Epidermal melanocyte (primary cell): ENCODE measurements around the gene TNFRSF8.

Experiments used
- DNase-seq: peaks from one replicate; pipeline ENCODE4 v3.0.0; 2011; ENCODE audit warnings: low spot score; ENCODE audit not compliant: insufficient read length

The TNFRSF8 gene

DNA sequence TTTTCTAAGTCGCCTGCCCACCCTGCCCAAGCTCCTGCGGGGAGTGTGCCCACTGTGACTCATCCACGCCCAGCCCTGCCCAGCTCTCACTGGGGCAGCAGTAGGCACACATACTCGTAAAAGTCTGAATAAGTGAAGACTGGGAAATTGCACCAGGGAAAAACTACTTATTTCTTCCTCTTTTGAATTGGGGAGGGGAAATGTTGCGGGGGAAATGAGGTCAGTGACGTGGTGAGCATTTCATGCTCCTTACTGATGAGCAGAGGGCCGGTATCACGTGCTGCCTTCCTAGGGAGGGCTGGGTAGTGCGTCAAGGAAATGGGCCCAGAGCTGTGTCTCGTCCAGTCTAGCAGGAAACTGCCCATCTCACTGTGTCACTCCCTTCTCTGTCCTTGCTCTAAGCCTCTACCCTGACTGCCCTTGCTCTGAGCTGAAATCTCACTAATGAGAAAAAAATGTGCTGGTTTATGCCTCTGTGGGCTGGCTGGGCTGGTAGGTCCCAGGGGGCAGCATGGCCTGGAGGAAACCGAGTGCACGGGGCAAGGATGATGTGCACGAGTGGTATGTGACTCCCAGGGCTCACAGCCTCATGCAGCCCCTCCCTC lies 90.2 kb downstream of the TNFRSF8 start:
- DNase-seq, result peak; percentile 63

DNA sequence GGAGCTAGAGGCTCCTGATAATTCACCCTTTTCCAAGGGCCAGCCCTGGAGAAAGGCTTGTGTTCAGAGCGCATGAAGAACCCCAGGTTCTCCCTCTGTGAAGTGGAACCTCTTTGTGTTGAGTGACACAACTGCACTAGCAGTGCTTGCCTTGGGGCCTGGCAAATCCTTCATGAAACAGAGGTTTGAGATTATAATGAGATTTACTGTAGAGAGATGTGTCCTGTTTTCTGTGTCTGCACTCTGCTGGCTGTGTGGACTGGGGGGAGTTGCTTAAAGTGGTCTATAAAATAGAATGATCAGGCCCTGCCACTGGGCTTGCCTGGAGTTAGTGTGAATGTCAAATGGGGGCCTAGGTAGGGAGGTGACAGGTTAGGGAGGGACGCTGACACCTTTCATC lies 92.2 kb downstream of the TNFRSF8 start:
- no peak for DNase-seq

DNA sequence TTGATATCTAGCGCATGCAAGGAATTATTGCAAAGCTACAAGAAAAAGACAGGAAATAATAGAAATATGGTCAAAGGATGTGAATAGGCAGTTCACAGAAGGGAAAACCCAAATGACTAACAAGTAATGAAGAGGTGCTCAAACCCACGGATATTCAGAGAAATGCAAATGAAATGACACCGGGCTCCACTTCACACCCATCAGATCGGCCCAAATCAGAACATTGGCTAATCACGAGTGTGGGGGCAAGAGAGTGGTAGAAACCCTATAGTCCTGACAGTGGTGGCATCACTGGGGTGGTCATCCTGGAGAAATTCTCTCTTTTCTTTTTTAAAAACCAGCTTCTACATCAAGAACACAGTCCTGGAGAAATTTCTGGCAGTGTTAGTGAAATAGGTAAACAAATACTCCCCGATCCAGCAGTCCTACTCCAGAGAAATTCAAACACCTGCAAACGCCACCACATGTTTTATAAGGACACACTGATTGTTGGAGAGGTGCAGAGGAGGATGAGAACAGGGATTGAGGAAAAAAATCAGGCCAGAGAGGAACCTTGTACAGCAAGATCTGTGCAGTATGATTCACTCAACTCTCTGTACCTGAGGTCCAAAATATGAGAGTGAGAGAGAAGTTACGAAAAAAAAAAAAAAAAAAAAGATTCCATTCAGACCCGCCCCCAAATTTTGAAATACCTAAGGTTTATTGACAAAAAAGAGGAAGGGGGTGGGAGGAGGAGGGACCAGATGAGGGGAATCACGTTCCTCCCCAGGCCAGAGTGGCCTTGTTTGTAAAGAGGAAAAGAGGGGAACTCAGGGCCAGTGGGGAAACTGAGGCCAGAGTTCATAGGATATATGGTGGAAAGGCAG lies 94.5 kb downstream of the TNFRSF8 start:
- no peak for DNase-seq

- DNase-seq, result no peak
These were observed 95.4 kb downstream of the TNFRSF8 start for GRCh38 chr1:12158357-12159092.

GRCh38 chr1:12159816-12160215 lies 96.7 kb downstream of the TNFRSF8 start:
- DNase-seq, result no peak

GRCh38 chr1:12161324-12161661 lies 98.2 kb downstream of the TNFRSF8 start:
- DNase-seq, result no peak

- DNase-seq, result peak; percentile 48
These were observed 98.8 kb downstream of the TNFRSF8 start for GRCh38 chr1:12161662-12162458.

DNA sequence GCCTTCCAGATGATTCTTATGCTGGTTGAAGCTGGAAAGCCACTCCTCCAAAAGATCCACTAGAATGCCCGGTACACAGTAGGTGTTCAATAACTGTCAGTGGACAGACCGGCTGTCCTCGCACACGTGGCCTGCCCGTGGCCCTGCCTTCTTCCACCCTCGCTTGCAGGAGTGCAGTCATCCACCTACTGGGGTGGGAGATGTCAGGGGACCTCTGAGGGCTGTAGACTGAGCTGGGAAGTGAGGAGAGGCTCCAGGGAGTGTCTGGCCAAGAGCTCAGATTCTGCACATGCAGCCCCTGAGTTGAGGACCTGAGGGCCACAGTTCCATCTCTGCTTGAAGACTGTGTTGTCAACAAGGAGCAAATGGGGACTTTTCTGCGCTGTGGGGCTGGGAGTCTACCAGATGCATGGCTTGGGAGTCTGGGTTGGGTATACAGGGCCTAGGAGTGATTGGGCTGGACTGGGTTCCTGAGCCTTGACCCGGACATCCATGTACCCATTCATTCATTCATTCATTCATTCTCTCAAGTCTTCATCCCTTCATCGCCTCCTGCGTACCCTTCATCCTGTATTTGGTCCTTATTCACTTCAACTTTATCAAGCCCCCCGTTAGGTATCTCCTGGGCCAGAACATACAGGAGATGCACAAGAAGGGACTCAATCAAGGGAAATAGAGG lies 99.5 kb downstream of the TNFRSF8 start:
- DNase-seq, result no peak

DNA sequence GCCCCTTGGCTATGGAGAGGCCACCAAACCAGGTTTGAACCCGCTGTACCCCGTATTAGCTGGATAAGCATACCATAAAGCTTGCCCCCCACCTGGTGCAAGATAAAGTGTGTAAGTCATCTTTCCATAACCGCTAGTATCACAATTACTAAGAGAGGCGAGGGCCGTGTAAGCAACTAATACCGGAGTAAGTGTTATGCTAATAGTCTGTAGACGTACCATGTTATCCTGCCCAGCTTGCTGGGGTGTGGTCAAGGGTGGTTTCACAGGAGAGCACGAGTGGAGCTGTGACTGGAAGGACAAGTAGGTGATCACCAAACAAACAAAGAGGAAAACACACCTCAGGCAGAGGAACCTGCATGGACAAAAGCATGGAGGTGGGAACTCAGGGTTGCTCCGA lies 100.1 kb downstream of the TNFRSF8 start:
- DNase-seq, result no peak

- DNase-seq, result no peak
These were observed 101.1 kb downstream of the TNFRSF8 start for GRCh38 chr1:12164210-12164609.

DNA sequence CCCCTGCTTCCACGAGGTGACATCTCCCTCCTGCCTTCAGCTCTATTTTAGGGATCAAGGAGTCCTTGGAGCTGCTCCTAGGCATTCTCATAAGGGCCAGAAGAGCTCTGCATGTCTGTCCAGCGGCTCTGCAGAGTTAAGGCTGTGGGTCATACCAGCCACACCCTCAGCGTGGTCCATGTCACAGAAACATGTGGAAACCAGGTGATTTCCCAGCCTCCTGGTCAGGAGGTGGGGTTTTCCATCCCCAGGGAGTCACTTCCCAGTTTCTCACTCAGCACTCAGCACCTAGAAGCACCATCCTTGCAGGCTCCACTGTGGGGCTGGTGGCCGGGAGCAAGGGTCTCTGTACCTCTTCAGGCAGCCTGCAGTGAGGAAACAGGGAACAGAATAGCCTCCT lies 102.2 kb downstream of the TNFRSF8 start:
- no peak for DNase-seq

GRCh38 chr1:12166834-12167492 lies 103.9 kb downstream of the TNFRSF8 start, which contains the start of gene TNFRSF1B:
Gene TNFRSF1B (plus strand): TSS chr1:12166991. CDS start chr1:12167092, 101 bp downstream.
- peak; percentile 55 for DNase-seq

GRCh38 chr1:12167493-12168429 lies 104.7 kb downstream of the TNFRSF8 start:
- DNase-seq, result no peak

DNA sequence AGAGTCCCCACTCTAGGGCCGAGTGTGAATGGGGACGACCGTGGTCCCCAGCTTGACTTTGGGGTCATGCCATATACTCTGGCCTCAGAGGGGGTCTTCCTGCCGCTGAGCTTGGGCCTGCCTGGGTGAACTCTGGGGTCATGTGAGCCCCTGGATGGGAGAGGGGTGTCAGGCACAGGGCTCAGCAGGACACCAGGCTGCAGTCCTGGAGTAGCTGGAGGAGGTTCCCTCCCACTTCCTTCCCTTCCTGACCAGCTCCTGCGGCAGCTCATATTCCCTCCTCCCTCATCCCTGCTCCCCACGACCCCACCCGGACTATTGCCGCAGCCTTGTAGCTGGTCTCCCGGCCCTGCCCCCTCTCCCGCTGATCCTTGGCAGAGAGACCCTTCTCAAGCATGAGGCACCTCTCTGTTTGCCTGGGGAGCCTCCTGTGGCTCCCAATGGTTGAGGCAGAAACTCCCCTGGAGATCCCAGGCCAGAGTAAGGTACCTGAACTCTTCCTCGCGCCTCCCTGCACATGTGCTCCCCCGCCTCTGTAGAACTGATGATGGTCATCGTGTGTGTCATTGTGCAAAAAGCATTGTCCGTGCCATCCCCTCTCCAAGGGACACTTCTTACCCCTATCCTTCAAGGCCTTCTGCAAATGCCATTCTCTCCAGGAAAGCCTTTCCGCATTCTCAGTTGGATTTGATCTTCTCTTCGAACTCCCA lies 105.5 kb downstream of the TNFRSF8 start:
- DNase-seq, result no peak

DNA sequence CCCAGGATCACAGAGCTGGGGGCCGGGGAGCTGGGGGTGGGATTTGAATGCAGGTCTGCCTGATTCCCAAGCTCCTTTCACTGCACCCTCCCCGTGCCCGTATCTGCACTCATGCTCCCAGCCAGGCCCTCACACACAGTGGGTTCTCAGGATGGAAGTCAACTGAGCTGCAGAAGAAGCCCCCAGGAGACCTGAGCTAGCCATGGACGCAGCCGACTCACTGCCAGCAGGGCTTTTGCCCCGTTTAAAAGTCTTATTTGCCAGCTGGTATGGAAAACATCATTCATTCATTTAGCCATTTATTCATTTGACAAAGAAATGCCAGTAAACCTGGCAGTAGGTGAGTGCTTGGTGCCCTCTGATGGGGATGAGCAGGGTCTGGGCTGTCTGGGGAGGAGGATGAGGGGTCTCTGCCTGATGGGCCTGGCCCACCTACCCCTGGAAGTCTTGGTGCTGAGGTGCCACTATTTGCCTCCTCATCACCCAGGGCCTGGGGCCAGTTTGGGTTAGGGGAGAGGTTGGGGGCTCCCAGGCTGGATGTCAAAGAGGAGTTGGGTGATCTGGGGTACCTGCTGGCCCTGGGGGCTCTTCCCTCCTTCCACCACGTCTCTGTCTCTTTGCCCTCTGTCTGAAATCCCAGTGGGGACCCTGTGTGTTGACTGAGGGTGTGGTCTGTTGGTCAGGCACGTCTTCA lies 106.5 kb downstream of the TNFRSF8 start:
- no peak for DNase-seq

DNA sequence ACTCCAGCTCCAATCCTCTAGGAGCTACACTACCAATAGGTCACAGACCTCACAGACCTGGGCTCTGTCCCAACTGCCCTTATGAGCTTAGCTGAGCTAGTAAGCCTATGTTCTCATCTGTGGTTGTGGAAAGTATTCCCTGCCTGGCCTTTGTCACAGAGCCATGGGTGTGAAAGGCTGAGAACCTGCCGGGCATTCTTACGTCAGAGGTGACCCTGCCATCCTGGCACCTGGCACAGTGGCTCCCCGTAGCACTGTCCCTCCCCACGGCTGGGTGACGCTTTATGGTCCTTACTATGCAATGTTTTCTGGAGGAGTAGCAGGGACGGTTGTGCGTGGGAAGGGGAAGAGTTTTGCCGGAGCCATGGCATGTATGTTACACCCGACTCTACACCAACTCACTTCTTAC lies 107.2 kb downstream of the TNFRSF8 start:
- no peak for DNase-seq

GRCh38 chr1:12171206-12172041 lies 108.3 kb downstream of the TNFRSF8 start:
- DNase-seq, result no peak
